HG02763 (cell line): ENCODE data around the gene FXYD6.
"Not testable (repeated sequence)": the region's sequence is repeated elsewhere in the genome, so short reads cannot be mapped to it uniquely, and the experiment has no call there.

Source experiments
- ATAC-seq: cut with Tn5 transposase; IDR thresholded peaks from one replicate; pipeline ENCODE4 v1.9.1; 2021; ENCODE audit warnings: mild to moderate bottlenecking, moderate library complexity; ENCODE audit not compliant: unreplicated experiment

Gene FXYD6

DNA sequence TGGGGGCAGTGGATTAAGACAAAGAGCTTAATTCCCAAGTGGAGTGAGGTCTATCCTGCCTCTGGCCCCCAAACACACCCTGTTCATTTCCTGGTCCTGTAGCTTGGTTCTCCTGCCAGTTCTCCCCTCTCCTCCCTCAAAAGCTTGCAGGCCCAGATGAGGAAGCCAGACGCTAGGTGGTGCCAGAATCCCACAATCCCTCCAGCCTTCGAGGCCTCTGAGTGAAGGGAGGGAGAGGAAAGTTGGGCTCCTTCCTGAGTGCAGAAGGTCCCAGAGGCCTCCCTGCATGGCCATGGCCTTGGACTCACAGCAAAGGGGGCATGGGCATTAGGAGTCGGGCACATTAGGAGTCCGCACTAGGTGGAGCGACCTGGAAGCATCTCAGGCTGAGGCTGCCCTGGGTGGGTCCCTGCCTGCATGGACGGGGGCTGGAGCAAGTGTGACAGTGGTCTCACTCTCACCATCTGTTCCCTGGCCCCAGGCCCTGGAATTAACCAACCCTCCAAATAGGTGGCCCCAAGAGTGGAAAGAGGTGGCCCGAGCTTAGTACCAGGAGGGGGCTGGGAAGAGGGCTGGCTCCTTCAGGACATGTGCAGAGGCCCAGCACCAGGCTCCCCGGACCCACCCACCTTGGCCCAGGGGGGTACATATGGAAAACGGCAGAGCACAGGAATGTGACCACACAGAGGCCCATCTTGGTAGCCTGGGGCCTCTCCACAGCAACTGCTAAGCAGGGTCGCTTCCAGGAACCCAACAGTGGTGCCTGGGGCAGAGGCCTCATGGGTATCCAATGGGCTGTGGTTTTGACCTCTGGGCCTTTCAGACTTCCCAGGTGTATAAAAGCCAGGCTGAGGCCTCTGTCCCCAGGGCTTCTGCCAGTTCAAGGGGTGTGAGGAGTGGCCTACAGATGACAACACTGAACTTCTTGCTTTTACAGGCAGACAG, 57.1 kb downstream of the FXYD6 start:
- no peak for ATAC-seq

GRCh38 chr11:117818041-117818873, 58.2 kb downstream of the FXYD6 start:
- no peak for ATAC-seq

- ATAC-seq, result no peak
Observed at GRCh38 chr11:117817368-117818040, 59.0 kb downstream of the FXYD6 start.

DNA sequence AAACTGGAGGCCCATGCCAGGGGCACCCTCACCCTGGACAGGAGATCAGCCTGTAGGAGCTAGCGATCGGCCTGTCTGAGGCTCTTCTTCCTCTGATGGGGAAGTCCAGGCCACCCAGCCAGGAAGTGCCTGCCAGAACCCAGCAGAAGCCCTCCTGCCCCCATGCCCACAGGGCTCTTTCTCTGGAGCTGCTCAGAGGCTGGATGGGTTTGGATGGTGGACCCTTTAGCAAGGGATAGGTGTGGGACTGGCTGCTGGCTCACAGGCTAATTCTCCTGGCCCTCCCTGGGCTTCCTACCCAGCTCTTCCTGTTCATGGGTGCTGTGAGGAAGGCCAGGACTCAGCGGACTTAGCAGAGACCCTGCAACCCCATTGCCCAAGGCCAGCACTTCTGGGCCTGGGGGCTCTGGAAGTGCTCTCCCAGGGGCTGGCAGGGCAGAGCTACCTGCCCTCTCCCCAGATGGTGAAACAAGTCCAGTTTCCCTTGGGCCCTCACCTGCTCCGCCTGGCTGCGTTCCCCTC, 59.6 kb downstream of the FXYD6 start:
- ATAC-seq, result no peak

DNA sequence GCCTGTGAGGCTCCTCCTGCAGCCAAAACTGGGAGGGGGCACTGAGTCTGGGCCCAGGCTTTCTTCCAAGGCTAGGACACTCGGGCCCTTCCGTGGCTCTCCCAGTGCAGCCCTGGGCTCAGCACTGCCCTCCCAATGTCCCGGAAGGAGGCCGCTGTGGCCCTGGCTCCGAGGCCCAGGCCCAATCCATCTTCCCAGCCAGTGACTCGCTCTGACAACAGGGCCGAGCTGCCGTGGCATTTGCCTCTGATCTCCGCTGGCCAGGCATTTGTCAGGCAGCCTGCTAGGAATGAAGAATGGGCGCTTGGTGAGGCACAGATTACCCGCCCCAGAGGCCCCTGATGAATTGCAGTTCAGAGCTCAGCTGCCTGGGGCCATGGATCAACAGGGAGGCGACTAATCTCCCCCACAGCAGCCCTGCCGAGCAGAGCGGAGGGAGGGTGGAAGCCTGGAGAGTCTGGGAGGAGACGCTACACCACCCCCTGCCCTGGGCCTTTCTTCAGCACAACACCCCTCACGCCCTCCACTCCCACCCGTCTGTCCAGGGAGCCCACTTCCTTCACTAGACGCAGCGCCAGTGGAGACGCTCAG, 60.2 kb downstream of the FXYD6 start:
- ATAC-seq, result no peak

GRCh38 chr11:117815262-117815803, 61.1 kb downstream of the FXYD6 start:
- peak; percentile 43 for ATAC-seq

DNA sequence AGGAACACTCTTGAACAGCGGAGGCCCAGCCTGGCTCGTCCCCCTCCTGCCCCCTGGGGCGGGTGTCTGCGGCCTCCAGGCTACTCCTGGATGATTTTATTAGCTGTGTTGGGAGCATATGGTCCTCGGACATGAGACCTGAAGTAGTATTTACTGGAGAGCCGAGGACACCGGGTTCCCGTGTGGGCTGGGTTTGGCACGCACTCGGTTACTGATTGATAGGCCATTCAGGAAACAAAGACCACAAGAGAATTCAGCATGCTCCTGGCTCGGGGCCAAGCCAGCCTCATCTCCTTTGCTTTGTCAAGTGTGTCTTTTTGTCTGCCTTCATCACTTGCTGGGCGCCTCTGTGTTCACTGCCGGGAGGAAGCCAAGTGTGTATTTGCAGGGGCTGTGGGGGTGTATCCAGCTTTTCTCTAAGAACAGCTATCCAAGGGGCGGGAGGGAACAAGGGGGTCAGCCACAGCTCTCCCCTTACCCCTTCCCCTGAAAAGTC, 61.6 kb downstream of the FXYD6 start:
- ATAC-seq, result peak; percentile 42

DNA sequence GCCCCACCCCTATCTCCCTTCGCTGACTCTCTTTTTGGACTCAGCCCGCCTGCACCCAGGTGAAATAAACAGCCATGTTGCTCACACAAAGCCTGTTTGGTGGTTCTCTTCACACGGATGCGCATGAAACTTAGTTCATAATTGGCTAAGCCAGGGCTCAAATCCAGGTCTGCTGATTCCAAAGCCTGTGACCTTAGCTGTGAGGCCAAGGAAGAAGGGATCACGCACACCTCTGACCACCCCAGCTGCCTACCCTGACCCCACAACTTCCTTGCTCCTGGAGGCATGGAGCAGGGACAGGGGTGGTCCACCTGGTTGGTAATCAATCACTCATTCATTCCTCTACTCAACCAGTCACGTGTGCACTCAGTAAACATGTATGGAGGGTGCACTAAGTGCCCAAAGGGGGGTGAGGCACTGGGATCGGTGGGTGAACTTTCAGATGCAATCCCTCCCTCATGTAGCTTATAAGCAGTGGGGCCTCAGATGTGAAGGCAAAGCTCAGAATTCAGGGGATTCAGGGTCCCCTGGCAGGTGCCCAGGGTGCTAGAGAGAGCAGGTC, 62.2 kb downstream of the FXYD6 start:
- no peak for ATAC-seq

DNA sequence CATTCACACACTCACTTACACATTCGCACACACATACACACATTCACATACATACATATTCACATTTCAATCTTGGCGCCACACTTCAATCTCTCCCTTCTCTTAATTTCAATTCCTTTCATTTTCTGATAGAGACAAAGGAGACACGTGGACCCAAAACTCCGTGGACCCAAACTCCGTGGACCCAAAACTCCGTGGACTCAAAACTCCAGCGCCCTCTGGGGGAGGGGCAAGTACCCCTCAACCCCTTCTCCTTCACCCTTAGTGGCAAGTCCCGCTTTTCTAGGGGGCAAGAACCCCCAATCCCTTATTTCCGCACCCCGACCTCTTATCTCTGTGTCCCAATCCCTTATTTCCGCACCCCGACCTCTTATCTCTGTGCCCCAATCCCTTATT, 66.4 kb downstream of the FXYD6 start:
- ATAC-seq, result not testable (repeated sequence)

DNA sequence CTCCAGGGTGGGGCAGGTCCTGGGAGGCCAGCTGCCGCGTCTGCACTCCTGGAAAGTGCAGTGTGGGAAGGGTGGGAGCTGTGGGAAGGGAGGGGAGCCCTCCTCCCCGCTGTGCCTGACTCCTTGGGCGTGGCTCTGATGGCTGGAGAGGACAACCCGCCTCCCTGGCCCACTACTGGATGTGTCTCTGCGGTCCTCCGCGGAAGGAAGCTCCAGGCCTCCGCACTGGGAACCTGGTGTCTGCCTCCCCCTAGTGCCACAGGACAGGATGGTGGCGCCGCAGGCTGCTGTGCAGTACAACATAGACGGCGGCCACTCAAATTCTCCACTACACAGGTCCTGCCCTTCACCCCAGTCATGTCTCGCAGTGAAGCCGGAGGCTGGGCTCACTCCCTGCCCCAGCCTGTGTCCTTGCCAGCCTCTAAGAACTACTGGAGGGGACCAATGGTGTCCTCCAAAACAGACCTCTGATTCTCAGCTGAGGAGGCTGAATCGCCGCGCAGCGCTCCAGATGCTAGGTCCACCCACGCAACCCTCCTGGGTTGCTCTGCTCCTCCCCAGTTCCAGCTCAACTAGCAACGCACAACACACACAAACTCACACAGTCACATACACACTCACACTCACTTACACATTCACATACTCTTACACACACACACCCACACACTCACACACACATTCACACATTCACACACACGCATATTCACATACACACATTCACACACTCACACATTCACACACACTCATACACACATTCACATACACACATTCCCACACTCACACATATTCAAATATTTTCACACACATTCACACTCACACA, 67.0 kb downstream of the FXYD6 start:
- no peak for ATAC-seq

DNA sequence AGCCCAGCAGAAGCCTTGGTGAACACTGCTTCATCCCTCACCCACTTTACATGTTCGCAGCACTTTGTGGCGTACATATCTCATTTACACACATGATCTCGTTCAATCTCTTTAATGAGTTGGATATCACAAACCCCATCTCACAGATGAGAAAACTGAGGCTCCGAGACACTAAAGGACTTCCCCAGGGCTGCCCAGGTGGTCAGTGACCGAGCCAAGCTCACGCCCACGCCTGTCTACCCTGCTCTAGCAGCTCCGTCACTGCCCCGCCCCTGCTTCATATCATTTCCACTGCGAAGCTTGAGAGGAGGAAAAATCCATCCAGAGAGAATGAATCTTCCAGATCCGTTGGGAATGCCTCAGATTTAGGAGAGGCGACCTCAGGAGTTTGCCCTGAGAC, 67.7 kb downstream of the FXYD6 start:
- no peak for ATAC-seq

- ATAC-seq, result no peak
Observed at GRCh38 chr11:117807482-117808327, 68.8 kb downstream of the FXYD6 start.

DNA sequence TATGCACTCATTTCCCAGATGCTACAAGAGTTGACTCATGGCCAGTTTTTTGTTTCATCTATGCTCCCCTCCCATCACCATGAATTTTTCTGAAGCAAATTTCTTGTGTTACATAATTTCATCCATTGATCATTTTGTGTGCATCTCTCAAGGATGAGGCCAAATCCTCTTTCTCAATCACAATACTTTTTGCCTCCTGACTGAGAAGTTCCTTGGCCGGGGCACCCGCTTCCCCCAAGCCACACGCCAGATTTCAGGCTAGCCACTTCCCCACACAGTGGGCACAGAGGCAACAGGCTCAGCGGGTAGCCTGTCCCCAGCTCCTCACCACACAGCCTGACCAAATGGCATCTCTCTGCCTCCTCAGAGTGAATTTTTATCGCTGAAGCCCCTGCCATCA, 69.6 kb downstream of the FXYD6 start:
- ATAC-seq, result no peak

GRCh38 chr11:117805045-117805444, 71.4 kb downstream of the FXYD6 start:
- no peak for ATAC-seq

GRCh38 chr11:117803896-117804295, 72.6 kb downstream of the FXYD6 start:
- no peak for ATAC-seq

GRCh38 chr11:117799634-117800033, 76.8 kb downstream of the FXYD6 start:
- ATAC-seq, result no peak

DNA sequence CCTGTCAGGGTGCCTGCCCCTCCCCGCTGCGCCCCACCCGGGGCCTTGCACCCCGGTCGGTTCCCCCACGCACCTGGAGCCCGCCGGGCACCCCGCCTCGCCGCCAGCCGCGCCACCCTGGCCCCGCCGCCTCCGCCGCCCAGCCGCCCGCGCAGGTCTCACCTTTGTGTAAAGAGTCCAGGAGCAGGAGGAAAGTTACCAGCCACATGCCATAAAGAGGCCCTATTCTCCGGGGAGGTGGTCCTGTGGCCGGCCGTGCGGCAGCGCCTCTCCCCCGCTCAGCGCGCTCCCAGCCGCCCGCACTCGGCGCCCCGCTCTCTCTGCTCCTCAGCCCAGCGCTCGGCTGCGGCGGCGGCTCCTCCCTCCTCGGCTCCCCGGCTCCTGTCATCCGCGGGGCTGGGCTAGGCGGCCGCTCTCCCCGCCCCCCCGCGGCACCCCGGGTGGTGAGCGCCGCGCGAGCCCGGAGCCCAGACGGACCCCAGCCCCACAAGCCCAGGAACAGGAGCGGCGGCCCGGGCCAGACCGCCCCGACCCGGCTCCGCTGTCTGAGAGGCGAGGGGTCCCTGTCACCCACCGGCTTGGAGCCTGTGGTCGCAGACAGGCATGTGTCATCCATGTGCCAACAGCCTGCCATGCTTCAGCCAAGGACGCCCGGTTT, 79.5 kb downstream of the FXYD6 start, which contains the start of gene DSCAML1:
TSS of gene DSCAML1 (minus strand) at position 345 of the 658 bp plus-strand sequence. CDS start at position 208, 137 bp downstream.
- no peak for ATAC-seq
